ENCODE measurements around the gene PLA2G4C. TPM values are rescaled to one million over a fixed set of nuclear protein-coding genes. Genes with fewer than 3 reads are reported as not detected.

Gene PLA2G4C
- total and polyA plus RNA-seq, 2 of the 8 experiments (the other 6 are each of a cell fraction or from before 2014, with no cell fraction given) = 14.9 to 20.5 TPM

DNA sequence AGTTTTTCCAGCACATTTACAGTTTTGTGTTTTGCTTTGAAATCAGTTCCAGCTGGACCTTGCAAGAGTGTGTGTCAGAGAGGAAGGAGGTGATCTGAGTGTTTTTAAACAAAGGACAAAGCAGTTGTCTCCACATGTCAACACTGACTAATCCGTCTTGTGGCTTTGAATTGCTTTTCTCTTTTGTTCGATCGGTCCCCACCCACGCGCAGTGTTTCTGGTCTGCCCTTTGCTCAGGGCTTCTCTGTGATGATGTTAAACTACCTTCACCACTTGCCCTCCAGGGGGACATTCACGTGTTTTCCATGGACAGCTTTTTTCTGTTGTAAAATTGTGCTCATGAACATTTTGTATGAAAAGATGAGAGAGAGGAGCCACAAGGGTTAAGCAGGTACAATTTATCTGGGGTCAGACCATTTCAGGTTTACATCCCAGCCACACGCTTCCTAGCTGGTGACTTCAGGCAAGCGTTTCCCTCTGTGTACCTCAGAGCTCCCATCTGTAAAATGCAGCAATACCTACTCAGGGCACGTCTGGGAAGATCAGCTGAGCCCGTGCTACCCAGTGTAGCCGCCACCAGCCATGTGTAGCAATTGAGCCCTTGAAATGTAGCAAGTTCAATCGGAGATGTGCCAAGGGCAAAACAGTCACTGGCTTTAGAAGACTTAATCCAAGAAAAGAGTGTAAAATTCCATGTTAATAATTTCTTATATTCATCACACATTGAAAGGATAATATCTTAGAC lies 13.5 kb upstream of the PLA2G4C start (continued):
- no peak for TF ChIP-seq USF2 (IDR thresholded peaks at IDR 0.05; ENCODE audit: low read length)
- no peak for TF ChIP-seq YY1 (IDR thresholded peaks at IDR 0.05; ENCODE audit: low read depth, low read length)
- no peak for TF ChIP-seq ATF3 (IDR thresholded peaks at IDR 0.05; ENCODE audit: insufficient read depth, low read depth, low read length)
- TF ChIP-seq TCF12 (IDR thresholded peaks at IDR 0.05; ENCODE audit: low read depth, low read length) = no peak
- no peak for TF ChIP-seq BRCA1 (IDR thresholded peaks at IDR 0.05; ENCODE audit: low read depth, low read length)
- no peak for TF ChIP-seq CEBPB (IDR thresholded peaks at IDR 0.05; ENCODE audit: low read depth, low read length)
- TF ChIP-seq MAFK (IDR thresholded peaks at IDR 0.05; ENCODE audit: low read depth, low read length) = no peak
- no peak for TF ChIP-seq SIX5 (IDR thresholded peaks at IDR 0.05; ENCODE audit: low read depth, low read length)
- TF ChIP-seq TBP (IDR thresholded peaks at IDR 0.05; ENCODE audit: low read depth, low read length) = no peak
- TF ChIP-seq JUN (IDR thresholded peaks at IDR 0.05; ENCODE audit: low read depth, low read length) = no peak
- TF ChIP-seq GABPA (IDR thresholded peaks at IDR 0.05; ENCODE audit: borderline replicate concordance, insufficient read depth, low read length) = no peak
- TF ChIP-seq TAF1 (IDR thresholded peaks at IDR 0.05; ENCODE audit: low read depth, low read length) = no peak
